Ramos (cell line): ENCODE data around the gene MLN.

ENCODE experiments used
- in situ Hi-C: fragments of 300-500 bp; cut with MboI; formaldehyde crosslinking; loops from one replicate; pipeline ENCODE4 v1.14.3; 2022; ENCODE audit warnings: low sequenced_read_pairs; ENCODE audit not compliant: unreplicated experiment

The MLN gene

DNA sequence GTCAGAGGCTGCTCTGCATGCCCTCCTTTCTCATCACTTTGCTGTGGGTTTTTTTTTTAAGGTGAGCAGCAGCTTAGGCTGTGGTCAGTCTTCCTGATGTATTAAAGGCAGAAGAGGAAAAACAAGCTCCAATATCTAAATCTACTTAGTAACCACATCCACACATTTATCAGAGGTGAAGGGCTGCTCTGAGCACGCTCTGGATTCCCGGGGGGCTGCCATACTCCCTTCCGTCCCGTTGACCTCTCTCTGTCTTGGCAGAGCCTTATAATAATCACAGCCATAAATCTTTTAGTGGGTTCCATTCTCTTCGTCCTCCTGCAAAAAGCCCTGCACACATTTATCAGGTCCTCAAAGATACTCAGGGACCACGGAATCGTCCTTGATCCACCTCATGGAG is 12.2 kb downstream of the MLN start:
- in situ Hi-C loops: no loop called here

DNA sequence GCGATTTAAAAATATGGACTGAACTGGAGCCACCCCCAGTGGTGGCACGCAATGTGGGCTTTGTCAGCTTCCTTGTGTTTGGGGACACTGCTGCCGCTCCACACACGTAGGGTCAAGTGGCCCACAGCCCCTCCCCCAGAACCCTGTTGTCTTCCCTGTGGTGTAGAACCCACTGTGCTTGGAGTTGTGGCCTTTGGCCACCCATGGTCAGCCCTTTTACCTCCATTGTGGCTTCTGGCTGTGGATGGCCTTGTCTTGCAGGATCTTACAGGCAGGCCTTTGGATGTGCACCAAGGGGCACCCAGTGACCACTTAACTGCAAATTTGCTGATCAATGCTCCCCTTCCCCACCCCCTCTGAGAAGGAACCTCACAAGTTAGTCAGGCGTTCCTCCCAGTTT is 12.9 kb downstream of the MLN start:
- in situ Hi-C loops: no loop called here

GRCh38 chr6:33790379-33790778 is 13.4 kb downstream of the MLN start:
- in situ Hi-C loops: no loop called here

DNA sequence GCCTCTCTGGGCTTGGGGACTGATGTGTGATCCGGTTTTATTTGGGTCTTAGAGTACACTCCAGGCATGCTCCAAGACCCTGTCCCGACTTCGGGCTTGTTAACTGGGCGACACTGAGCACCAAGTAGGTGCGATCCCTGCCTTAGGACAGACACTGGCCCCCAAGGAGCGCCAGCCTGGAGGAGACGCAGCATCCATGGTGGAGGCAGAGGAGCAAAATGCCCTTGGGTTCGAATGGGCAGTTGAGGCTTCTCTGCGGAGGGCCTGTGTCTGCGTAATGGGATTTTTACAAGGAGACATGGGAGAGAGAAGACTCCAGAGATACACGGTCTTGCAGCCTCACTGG is 14.3 kb downstream of the MLN start:
- in situ Hi-C loops: no loop called here

DNA sequence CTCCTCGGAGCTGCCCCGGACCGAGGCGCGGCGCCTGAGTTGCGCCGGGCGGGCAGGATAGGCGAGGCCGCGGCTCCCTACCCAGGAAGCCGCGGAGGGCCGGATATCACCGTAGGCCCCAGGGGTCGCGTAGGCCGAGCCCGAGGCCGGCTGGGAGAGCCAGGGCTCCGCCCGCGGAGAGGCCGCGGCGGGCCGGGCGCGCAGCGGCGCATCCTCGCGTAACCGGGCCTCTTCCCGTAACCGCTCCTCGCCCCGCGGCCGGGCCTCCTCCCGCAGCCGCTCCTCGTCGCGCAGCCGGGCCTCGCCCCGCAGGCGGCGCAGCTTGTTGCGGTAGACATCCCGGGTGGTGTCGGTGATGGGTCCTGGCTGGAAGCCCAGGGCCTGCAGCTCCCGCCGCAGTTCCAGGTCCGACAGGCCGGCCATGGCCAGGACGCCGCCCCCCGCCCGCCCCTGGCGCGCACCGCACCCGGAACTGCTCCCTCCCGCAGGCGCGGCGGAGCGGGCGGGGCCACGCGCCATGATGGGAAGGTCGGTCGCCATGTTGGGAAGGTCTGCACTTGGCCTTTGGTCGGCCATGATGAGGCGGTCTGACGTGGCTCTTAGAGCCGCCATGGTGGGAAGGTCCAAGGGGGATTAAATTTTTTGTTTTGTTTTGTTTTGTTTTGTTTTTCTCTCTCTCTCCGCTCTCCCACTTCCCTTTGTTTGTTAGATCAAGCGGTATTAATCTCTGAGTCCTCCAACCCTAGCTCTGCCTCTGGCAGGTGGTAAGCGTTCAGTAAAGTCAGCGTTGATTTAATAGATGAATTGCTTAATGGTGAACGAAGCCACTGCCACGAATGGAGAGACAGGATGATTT is 14.9 kb downstream of the MLN start, which contains the start of gene LEMD2:
Gene LEMD2 (minus strand): TSS at position 437 of the 856 bp plus-strand sequence. CDS start 14 bp downstream, at position 423.
- in situ Hi-C loops: no loop called here

GRCh38 chr6:33787954-33788693 is 15.7 kb downstream of the MLN start:
- in situ Hi-C loops: no loop called here

DNA sequence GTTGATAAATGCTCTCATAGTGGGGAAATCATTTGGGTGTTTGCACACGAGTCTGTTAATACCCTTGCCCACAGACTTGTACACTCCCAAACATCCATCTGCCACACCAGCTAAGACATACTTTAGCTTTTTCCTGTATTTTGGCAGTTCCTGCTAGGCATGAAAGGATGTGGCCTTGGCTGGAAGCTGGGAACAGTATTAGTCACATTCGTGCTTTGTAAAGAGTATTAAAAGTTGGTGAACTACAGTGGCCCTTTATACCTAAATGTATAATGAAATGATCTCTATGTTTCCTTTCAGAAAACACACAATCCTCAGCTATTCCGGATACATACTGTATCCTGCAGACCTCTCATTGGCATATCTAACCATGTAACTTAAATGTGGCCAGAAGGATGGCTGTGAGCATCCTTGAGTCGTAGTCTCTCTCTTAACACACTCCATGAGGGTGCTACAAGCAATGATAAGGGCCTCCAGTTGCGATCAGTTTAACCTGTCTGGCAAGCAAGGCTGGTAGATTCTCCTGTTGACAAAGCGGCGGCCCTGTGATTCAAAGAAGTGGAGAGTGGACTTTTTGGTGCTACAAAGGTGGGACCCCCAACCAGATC is 16.4 kb downstream of the MLN start:
- in situ Hi-C loops: no loop called here

GRCh38 chr6:33786736-33787135 is 17.1 kb downstream of the MLN start:
- in situ Hi-C loops: no loop called here

- in situ Hi-C loops: no loop called here
Measured at GRCh38 chr6:33785778-33786177, 18.0 kb downstream of the MLN start.

GRCh38 chr6:33784787-33785186 is 19.0 kb downstream of the MLN start:
- in situ Hi-C loops: no loop called here

DNA sequence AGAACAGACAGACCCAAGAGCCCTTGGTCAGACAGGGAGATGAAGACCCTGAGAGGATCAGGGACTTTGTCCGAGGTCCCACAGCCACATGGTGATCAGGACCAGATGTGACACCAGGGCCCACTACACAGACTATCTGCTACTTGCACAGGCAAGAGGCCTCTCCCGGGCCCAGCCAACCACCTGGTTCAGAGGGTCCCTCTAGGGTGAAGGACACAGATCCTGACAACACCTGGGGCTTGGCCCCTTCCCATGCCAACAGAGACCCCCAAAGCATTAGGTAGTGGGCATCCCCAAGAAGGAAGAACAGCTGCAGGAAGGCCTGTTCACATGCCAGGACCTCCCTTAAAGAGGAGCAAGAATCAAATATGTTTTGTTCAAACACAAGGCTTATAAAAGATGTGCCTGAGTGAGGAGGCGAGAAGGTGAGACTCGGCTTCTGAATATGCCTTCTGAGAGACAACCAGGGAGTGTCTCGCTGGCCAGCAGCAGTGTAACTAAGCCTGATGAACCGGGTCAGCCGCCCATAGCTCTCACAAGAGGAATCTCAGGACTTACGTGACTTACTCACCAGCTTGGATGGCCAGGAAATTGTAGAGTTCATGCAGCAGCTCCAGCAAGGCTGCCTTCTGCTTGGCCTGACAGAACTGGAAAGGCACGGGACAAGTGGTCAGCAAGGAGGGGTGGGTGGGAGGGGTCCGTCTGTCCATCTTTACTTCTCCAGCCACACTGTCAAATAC is 19.9 kb downstream of the MLN start:
- in situ Hi-C loops: no loop called here

GRCh38 chr6:33782561-33782960 is 21.2 kb downstream of the MLN start:
- in situ Hi-C loops: no loop called here

GRCh38 chr6:33781131-33781975 is 22.4 kb downstream of the MLN start:
- in situ Hi-C loops: no loop called here

GRCh38 chr6:33779895-33780294 is 23.9 kb downstream of the MLN start:
- in situ Hi-C loops: loop anchor here (10.0 kb wide), 1 partner anchor 375 kb away; no protein-coding TSS in a partner anchor

- in situ Hi-C loops: loop anchor here (10.0 kb wide), 1 partner anchor 376 kb away; no protein-coding TSS in a partner anchor
Measured at GRCh38 chr6:33779290-33779689, 24.5 kb downstream of the MLN start.

- in situ Hi-C loops: loop anchor here (10.0 kb wide), 1 partner anchor 376 kb away; no protein-coding TSS in a partner anchor
Measured at GRCh38 chr6:33778444-33779121, 25.2 kb downstream of the MLN start.

- in situ Hi-C loops: loop anchor here (10.0 kb wide), 1 partner anchor 377 kb away; no protein-coding TSS in a partner anchor
Measured at GRCh38 chr6:33777398-33778388, 26.1 kb downstream of the MLN start.
